ENCODE measurements around the gene NPB.
A peak's percentile ranks its signal among the peaks of the same experiment; 100 is the strongest.

Gene NPB

DNA sequence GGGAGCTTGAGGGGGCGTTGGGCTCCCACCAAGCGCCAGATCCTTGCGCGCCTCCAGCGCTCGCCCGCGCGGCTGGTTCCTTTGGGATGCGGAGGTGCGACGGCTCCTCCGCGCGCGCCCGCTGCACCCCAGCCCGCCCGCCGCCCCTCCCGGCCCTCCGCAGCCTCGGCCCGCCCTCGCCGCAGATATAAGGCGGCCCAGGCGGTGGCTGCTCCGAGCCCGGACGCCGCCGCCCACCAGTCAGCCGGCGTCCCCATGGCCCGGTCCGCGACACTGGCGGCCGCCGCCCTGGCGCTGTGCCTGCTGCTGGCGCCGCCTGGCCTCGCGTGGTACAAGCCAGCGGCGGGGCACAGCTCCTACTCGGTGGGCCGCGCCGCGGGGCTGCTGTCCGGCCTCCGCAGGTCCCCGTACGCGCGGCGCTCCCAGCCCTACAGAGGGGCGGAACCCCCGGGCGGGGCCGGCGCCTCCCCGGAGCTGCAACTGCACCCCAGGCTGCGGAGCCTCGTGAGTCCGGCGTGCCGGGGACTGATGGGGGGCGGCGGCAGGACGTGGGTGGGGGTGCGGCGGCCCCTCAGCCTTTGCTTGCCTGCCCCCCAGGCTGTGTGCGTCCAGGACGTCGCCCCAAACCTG lies at the start of gene NPB:
TSS of gene NPB (plus strand) at position 216 of the 630 bp plus-strand sequence. CDS start at position 256, 40 bp downstream.
- WGBS (ENCODE audit: insufficient coverage, insufficient read length) = no CpG with 5 or more reads among the region's 79 CpGs
- H3K9me3 ChIP-seq (ENCODE audit: control insufficient read depth, insufficient read depth, low read length) = no peaks in the 10 kb centered on the region
- H3K4me1 ChIP-seq (ENCODE audit: control insufficient read depth, insufficient read depth, low read length) = peaks cover 3% of the 10 kb centered on the region; the same call in 1 of the 2 replicates
- H3K36me3 ChIP-seq (ENCODE audit: control insufficient read depth, insufficient read depth, low read length) = peaks cover 16% of the 10 kb centered on the region
- DNase-seq (ENCODE audit: low read depth, low spot score) = no peak
- H3K27ac ChIP-seq (ENCODE audit: low read length) = no peak within 1 kb of the TSS
- peaks cover 5% of the 10 kb centered on the region; the same call in 1 of the 2 replicates for H3K27me3 ChIP-seq (ENCODE audit: control insufficient read depth, insufficient read depth, low read length)
- peak within 1 kb of the TSS; percentile 51; the same call in 1 of the 2 replicates for H3K4me3 ChIP-seq (ENCODE audit: low read length)

DNA sequence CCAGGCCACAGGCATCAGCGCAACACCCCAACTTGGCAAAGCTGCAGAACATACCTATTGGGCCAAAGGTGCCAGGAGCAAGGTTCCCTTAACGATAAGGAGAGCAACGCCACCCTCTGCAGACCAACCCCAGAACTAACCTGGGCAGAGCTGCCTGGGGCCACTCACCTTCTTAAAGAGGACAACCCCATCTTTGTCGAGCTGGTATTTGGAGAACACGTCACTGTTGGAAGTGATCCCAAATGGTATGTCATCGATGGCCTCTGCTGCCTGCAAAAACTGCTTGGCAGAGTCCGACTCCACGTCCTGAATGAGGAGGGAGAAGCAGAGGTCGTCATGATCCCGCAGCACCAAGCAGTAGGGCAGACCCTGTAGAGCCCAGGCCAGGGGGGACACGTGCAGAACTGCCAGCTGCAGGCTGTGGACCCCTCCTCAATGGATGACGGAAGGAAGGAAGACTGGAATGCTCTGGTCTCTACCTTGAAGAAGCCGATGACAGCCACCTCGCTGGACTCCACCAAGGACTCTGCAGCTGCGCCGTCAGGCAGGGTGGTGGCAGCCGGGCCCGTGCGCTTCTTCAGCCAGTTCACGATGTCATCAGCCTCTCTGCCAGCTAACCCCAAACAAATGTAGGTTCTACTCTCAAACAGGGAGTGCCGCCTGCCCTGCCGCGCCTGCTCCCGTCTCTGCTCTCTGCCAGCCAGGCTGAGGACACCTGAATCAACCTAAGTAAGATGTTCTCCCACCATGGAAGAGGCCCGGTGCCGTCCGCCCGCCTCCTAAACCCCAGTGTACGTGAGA lies 46.9 kb upstream of the NPB start:
- no peaks in the 10 kb centered on the region for H3K27me3 ChIP-seq (ENCODE audit: control insufficient read depth, insufficient read depth, low read length)
- H3K36me3 ChIP-seq (ENCODE audit: control insufficient read depth, insufficient read depth, low read length) = peaks cover 39% of the 10 kb centered on the region
- H3K4me3 ChIP-seq (ENCODE audit: low read length) = no peak overlapping the region
- no CpG with 5 or more reads among the region's 29 CpGs for WGBS (ENCODE audit: insufficient coverage, insufficient read length)
- no peaks in the 10 kb centered on the region for H3K4me1 ChIP-seq (ENCODE audit: control insufficient read depth, insufficient read depth, low read length)
- no peak overlapping the region for H3K27ac ChIP-seq (ENCODE audit: low read length)
- no peak for DNase-seq (ENCODE audit: low read depth, low spot score)
- H3K9me3 ChIP-seq (ENCODE audit: control insufficient read depth, insufficient read depth, low read length) = no peaks in the 10 kb centered on the region

DNA sequence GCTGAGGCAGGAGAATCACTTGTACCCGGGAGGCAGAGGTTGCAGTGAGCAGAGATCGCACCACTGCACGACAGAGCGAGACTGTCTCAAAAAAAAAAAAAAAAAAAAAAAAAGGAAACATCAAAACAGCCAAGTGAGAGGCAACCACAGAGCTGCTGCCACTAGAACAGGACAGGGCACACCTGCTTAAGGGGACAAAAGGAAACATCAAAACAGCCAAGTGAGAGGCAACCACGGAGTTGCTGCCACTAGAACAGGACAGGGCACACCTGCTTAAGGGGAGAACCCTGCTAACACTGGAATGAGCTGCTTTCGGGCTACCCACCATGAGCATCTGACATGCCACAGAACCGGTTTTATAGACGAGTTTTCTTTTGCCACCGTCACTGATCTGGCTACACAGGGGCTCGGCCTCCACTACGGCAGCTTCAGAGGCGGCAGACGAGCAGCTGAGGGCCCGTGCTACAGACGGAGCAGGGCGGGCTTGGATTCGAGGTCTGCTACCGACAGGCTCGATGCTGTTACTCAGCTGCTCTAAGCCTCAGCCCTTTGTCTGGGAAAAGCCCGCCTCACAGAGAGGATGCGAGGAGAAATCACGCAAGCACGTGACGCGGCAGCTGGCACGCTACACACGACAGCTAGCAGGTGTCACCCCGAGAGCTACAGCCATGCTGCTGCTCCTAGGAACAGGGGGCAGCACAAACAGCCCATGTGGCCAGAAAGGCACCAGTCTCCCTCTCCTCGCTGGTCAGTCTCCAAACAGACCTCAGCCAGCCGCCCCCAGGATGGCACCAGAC lies 43.7 kb upstream of the NPB start:
- H3K27ac ChIP-seq (ENCODE audit: low read length) = no peak overlapping the region
- no peaks in the 10 kb centered on the region for H3K27me3 ChIP-seq (ENCODE audit: control insufficient read depth, insufficient read depth, low read length)
- H3K4me1 ChIP-seq (ENCODE audit: control insufficient read depth, insufficient read depth, low read length) = no peaks in the 10 kb centered on the region
- H3K36me3 ChIP-seq (ENCODE audit: control insufficient read depth, insufficient read depth, low read length) = peaks cover 23% of the 10 kb centered on the region
- H3K4me3 ChIP-seq (ENCODE audit: low read length) = no peak overlapping the region
- no CpG with 5 or more reads among the region's 30 CpGs for WGBS (ENCODE audit: insufficient coverage, insufficient read length)
- no peak for DNase-seq (ENCODE audit: low read depth, low spot score)
- no peaks in the 10 kb centered on the region for H3K9me3 ChIP-seq (ENCODE audit: control insufficient read depth, insufficient read depth, low read length)

DNA sequence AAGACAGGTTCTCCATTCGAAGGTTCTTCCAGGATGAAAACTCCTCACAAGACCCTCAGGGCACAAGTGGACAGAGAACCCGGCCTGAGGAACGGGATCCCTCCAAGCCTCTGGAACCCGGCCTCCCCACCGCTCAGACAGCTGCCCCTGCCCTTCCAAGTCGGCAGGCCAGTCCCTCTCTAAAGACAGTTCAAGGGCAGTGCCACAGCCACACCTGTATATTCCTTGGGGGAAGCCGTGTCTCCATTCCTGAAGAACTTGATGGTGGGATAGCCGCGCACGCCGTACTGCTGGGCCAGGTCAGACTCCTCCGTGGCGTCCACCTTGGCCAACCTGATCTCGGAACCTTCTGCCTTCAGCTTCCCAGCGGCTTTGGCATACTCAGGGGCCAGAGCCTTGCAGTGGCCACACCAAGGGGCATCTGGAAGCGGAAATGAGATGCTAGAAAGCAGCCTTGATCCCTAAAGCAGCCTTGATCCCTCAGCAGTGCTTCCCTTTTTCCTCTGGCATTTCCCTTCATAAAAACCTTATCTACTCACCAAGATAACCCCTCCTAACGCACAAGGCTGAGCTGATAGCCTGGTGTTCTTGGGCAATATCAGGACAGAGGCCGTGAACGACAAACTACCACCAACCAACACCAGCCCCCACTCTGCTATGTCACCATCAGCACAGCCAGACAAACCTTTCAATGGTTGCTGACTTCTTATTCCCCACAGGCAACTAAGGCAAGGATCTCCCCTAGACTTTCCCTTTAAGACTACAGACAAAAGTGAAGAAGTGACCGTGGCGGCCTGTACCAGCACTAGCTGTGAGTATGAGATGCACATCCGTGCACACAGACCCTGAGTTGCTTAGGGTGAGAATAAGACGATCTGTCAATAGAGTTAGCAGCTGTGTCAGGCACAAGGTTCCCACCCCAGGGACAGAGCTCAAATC lies 42.8 kb upstream of the NPB start:
- no CpG with 5 or more reads among the region's 23 CpGs for WGBS (ENCODE audit: insufficient coverage, insufficient read length)
- Histone ChIP-seq H3K4me1 (ENCODE audit: control insufficient read depth, insufficient read depth, low read length) (no peaks in the 10 kb centered on the region), H3K27ac (ENCODE audit: low read length) (no peak overlapping the region)

DNA sequence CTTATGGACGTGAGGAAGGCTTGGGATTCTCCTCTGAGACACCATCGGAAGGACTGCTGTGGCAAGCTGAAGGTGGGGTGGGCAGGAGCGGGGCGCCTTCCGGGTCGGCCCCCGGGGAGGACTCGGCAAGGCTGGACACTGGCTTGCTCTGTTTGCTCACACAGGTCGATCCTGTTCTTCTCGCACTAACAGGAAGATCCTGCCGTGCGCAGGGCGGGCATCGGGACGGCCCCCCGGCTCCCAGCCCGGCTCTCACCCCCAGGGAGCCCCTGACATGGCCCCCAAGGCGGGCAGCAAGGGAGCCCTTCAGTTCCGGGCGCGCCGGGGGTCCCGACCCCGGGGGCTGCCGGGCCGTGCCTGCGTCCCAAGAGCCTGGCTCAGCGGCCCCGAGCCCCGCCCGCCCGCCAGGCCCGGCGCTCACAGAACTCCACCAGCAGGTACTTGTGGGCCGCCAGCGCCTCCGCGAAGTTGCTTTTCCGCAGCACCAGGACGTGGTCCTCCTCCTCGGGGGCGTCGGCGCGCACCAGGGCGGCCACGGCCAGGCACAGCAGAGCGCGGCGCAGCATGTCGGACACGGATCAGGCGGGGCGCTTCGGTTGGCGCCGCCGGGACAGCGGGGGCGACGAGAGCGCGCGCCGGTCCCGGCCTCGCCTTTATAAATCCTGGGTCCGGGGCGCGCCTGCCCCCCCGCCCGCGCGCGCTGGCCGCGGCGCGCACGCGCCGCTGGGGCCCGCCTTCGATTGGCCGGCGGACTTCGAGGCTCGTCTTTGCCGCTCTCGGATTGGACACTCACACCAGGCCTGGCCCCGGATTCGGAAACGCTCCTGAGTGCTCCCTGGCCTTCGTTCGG lies 41.9 kb upstream of the NPB start, which contains the start of gene P4HB:
TSS of gene P4HB (minus strand) at position 630 of the 850 bp plus-strand sequence. CDS start at position 566, 64 bp downstream.
- no CpG with 5 or more reads among the region's 95 CpGs for WGBS (ENCODE audit: insufficient coverage, insufficient read length)
- H3K4me1 ChIP-seq (ENCODE audit: control insufficient read depth, insufficient read depth, low read length) = no peaks in the 10 kb centered on the region
- H3K4me3 ChIP-seq (ENCODE audit: low read length) = peak within 1 kb of the TSS; percentile 81
- H3K27me3 ChIP-seq (ENCODE audit: control insufficient read depth, insufficient read depth, low read length) = no peaks in the 10 kb centered on the region
- peaks cover 11% of the 10 kb centered on the region for H3K36me3 ChIP-seq (ENCODE audit: control insufficient read depth, insufficient read depth, low read length)
- H3K9me3 ChIP-seq (ENCODE audit: control insufficient read depth, insufficient read depth, low read length) = no peaks in the 10 kb centered on the region
- DNase-seq (ENCODE audit: low read depth, low spot score) = no peak
- H3K27ac ChIP-seq (ENCODE audit: low read length) = no peak within 1 kb of the TSS

More for the DNA sequence above, 42.8 kb upstream of the NPB start:
- Histone ChIP-seq H3K9me3 (ENCODE audit: control insufficient read depth, insufficient read depth, low read length) (no peaks in the 10 kb centered on the region), H3K4me3 (ENCODE audit: low read length) (peak overlapping the region; percentile 79; the same call in 1 of the 2 replicates), H3K27me3 (ENCODE audit: control insufficient read depth, insufficient read depth, low read length) (no peaks in the 10 kb centered on the region), H3K36me3 (ENCODE audit: control insufficient read depth, insufficient read depth, low read length) (peaks cover 16% of the 10 kb centered on the region)
- DNase-seq (ENCODE audit: low read depth, low spot score) = no peak

DNA sequence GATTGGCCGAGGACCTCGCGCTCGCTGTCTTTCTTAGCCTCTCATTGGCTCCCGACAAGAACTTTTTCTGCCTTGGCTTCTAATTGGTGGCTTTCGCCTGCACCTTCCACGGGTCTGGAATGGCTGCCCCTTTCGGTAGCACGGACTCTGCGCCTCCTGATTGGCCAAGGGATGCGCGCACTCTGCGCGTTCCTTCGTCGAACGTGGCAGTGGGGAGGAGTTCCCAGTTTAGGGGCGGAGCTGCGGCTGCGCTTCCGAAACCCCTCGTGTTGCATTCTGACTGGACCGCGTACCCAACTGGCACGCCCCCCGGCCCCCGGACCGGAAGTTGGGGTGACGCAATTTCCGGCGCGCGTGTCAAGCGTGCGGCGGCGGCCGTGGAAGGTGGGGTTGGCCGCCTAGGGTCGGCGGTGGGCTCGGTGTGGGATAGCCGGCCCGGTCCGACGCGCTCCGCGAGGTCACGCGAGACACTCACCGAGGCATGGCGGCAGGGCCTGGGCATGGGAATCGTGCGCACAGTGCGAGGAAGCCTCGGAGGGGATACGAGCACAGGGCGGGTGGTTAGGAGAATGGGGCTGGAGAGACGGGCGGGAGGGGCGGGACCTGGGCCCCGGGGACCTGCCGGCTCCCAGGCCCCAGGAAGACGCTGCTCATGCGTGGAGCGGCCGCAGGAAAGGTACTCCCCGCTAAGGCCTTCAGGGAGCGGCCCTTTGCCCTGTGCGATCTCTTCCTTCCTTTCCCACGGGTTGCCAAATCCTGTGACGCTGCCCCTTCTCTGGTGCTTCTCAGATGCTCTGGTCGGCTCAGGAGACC lies 41.1 kb upstream of the NPB start:
- no CpG with 5 or more reads among the region's 74 CpGs for WGBS (ENCODE audit: insufficient coverage, insufficient read length)
- Histone ChIP-seq H3K27ac (ENCODE audit: low read length) (no peak overlapping the region), H3K27me3 (ENCODE audit: control insufficient read depth, insufficient read depth, low read length) (no peaks in the 10 kb centered on the region), H3K4me3 (ENCODE audit: low read length) (peak overlapping the region; percentile 81), H3K36me3 (ENCODE audit: control insufficient read depth, insufficient read depth, low read length) (peaks cover 9% of the 10 kb centered on the region), H3K9me3 (ENCODE audit: control insufficient read depth, insufficient read depth, low read length) (no peaks in the 10 kb centered on the region), H3K4me1 (ENCODE audit: control insufficient read depth, insufficient read depth, low read length) (no peaks in the 10 kb centered on the region)
- DNase-seq (ENCODE audit: low read depth, low spot score) = peak; percentile 99

DNA sequence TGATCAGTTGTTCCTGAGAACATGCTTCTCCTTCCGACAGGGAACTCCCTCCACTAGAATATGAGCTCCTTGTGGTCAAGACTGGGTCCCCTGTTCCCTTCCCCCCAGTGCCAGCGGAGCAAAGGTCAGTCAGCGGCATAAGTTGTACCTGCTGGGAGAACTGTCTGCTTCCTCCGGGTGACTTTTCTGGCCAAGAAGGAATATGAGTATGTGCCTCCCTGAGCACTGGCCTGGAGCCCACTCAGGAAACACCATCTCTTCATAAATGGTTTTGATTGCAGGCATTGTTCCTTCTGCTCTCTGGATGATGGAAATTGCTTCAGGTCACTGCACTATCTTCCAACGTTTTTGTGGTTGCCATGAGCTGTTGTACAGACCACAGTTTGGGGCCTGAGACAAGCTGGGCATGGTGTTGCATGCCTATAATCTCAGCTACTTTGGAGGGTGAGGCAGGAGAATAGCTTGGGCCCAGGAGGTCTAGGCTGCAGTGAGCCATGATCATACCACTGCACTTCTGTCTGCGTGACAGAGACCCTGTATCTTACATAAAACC lies 38.8 kb upstream of the NPB start:
- no peak overlapping the region for H3K4me3 ChIP-seq (ENCODE audit: low read length)
- WGBS (ENCODE audit: insufficient coverage, insufficient read length) = no CpG with 5 or more reads among the region's 6 CpGs
- no peaks in the 10 kb centered on the region for H3K9me3 ChIP-seq (ENCODE audit: control insufficient read depth, insufficient read depth, low read length)
- H3K27ac ChIP-seq (ENCODE audit: low read length) = no peak overlapping the region
- H3K27me3 ChIP-seq (ENCODE audit: control insufficient read depth, insufficient read depth, low read length) = no peaks in the 10 kb centered on the region
- no peak for DNase-seq (ENCODE audit: low read depth, low spot score)
- peaks cover 12% of the 10 kb centered on the region for H3K36me3 ChIP-seq (ENCODE audit: control insufficient read depth, insufficient read depth, low read length)
- H3K4me1 ChIP-seq (ENCODE audit: control insufficient read depth, insufficient read depth, low read length) = no peaks in the 10 kb centered on the region

DNA sequence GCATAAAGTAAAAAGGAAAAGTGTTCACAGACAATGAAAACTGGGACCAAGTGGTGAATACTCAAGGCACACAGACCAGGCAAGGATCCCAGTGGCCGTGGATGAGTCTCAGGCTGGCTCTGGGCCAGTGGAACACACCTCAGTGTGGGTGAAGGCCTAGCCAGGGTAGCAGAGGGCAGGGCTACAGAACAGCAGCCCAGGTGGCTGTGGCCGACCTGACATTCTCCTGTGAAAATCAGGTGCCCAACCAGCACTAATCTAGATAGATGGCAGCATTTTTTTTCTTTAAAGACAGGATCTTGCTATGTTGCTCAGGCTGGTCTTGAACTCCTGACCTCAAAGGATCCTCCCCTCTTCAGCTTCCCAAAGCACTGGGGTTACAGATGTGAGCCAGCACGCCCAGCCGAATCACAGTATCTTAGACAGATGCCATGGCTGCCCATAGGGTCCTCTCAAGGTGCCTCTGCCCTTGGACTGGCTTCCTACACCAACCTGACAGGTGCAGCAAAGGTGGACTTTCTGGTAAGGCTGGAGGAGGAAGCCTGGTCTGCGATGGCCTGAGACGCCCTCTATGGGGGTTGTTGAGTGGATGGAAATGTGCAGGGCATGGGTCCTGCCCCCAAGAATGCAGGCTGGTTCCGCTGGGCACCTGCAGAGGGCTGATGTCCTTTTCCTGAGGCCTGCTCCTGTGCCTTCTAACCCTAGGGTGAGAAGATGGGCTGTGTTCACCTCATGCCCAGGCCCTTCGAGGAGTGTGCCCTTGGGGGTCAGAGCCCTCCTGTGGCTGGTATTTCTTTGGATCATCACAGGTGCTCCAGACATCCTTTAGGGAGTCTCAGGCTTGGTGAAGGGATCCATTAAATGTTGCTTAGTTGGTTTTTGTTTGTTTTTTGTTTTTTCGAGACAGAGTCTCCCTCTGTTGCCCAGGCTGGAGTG lies 37.9 kb upstream of the NPB start:
- DNase-seq (ENCODE audit: low read depth, low spot score) = no peak
- H3K4me1 ChIP-seq (ENCODE audit: control insufficient read depth, insufficient read depth, low read length) = no peaks in the 10 kb centered on the region
- WGBS (ENCODE audit: insufficient coverage, insufficient read length) = no CpG with 5 or more reads among the region's 9 CpGs
- H3K27me3 ChIP-seq (ENCODE audit: control insufficient read depth, insufficient read depth, low read length) = no peaks in the 10 kb centered on the region
- no peak overlapping the region for H3K4me3 ChIP-seq (ENCODE audit: low read length)
- H3K36me3 ChIP-seq (ENCODE audit: control insufficient read depth, insufficient read depth, low read length) = peaks cover 7% of the 10 kb centered on the region; the same call in 1 of the 2 replicates
- no peaks in the 10 kb centered on the region for H3K9me3 ChIP-seq (ENCODE audit: control insufficient read depth, insufficient read depth, low read length)
- no peak overlapping the region for H3K27ac ChIP-seq (ENCODE audit: low read length)
